GM18873 (cell line): ENCODE measurements around the gene NUFIP2.
"Not testable (repeated sequence)": the region's sequence is repeated elsewhere in the genome, so short reads cannot be mapped to it uniquely, and the experiment has no call there.

Experiments
- ATAC-seq: cut with Tn5 transposase; IDR thresholded peaks from one replicate; pipeline ENCODE4 v1.9.1; 2021; ENCODE audit warnings: mild to moderate bottlenecking, moderate library complexity, moderate number of reproducible peaks; ENCODE audit not compliant: unreplicated experiment, low FRiP score

The NUFIP2 gene

GRCh38 chr17:29283496-29283895 is 10.5 kb downstream of the NUFIP2 start:
- ATAC-seq, result no peak

- ATAC-seq, result no peak
Measured at GRCh38 chr17:29279397-29280070, 14.4 kb downstream of the NUFIP2 start.

GRCh38 chr17:29278692-29279091 is 15.3 kb downstream of the NUFIP2 start:
- no peak for ATAC-seq

GRCh38 chr17:29273924-29274323 is 20.0 kb downstream of the NUFIP2 start:
- ATAC-seq, result no peak

- not testable (repeated sequence) for ATAC-seq
Measured at GRCh38 chr17:29271980-29272379, 22.0 kb downstream of the NUFIP2 start.

- no peak for ATAC-seq
Measured at GRCh38 chr17:29263916-29264315, 30.0 kb downstream of the NUFIP2 start.

GRCh38 chr17:29257756-29258155 is 36.2 kb downstream of the NUFIP2 start:
- ATAC-seq, result no peak

GRCh38 chr17:29256735-29257466 is 37.0 kb downstream of the NUFIP2 start:
- no peak for ATAC-seq

- ATAC-seq, result no peak
Measured at GRCh38 chr17:29255926-29256522, 37.9 kb downstream of the NUFIP2 start.

- no peak for ATAC-seq
Measured at GRCh38 chr17:29253037-29253436, 40.9 kb downstream of the NUFIP2 start.

GRCh38 chr17:29252101-29252791 is 41.7 kb downstream of the NUFIP2 start:
- no peak for ATAC-seq

- ATAC-seq, result no peak
Measured at GRCh38 chr17:29251184-29251583, 42.8 kb downstream of the NUFIP2 start.

- no peak for ATAC-seq
Measured at GRCh38 chr17:29250666-29251065, 43.3 kb downstream of the NUFIP2 start.

GRCh38 chr17:29248845-29249244 is 45.1 kb downstream of the NUFIP2 start:
- no peak for ATAC-seq

GRCh38 chr17:29247219-29247618 is 46.7 kb downstream of the NUFIP2 start:
- no peak for ATAC-seq

- no peak for ATAC-seq
Measured at GRCh38 chr17:29246628-29247027, 47.3 kb downstream of the NUFIP2 start, which contains the start of gene CRYBA1. Gene CRYBA1, plus strand, starts transcription at chr17:29246859. Its CDS starts 5 bp downstream, at chr17:29246864.

GRCh38 chr17:29245401-29245800 is 48.5 kb downstream of the NUFIP2 start:
- no peak for ATAC-seq

GRCh38 chr17:29243792-29244191 is 50.2 kb downstream of the NUFIP2 start:
- no peak for ATAC-seq

- no peak for ATAC-seq
Measured at GRCh38 chr17:29242790-29243189, 51.2 kb downstream of the NUFIP2 start.

GRCh38 chr17:29242051-29242450 is 51.9 kb downstream of the NUFIP2 start:
- ATAC-seq, result no peak
